ENCODE data around the gene UBASH3A.

DNA sequence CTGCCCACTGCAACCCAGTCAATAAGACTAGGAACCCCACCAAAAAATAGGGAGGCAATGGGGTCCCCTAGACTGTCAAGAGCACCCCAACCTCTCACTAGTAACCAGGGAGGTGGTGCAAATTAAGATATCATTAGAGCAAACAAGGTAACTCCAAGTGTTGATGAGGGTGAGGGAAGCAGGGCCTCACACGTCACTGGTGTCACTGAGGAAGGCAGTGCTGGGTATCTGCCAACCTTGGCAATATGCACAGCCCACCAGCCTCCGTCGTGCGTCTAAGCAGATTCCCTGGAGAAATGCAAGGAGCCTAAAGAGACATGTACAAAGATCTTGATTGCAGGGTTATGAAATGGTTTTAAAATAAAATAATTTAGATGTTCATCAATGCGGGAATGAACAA lies 3.8 kb downstream of the UBASH3A start:
- no peak for TF ChIP-seq EZH2 (IDR thresholded peaks at IDR 0.05; ENCODE audit: low read length)
- TF ChIP-seq, protein P1, sequence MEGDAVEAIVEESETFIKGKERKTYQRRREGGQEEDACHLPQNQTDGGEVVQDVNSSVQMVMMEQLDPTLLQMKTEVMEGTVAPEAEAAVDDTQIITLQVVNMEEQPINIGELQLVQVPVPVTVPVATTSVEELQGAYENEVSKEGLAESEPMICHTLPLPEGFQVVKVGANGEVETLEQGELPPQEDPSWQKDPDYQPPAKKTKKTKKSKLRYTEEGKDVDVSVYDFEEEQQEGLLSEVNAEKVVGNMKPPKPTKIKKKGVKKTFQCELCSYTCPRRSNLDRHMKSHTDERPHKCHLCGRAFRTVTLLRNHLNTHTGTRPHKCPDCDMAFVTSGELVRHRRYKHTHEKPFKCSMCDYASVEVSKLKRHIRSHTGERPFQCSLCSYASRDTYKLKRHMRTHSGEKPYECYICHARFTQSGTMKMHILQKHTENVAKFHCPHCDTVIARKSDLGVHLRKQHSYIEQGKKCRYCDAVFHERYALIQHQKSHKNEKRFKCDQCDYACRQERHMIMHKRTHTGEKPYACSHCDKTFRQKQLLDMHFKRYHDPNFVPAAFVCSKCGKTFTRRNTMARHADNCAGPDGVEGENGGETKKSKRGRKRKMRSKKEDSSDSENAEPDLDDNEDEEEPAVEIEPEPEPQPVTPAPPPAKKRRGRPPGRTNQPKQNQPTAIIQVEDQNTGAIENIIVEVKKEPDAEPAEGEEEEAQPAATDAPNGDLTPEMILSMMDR (optimal IDR thresholded peaks at IDR 0.05 in 1 of 3, IDR thresholded peaks at IDR 0.05 in 1 of 3, conservative IDR thresholded peaks at IDR 0.05 in 1 of 3; ENCODE audit: extremely low read depth in 1 of 3, insufficient read depth in 2 of 3, low read length in 3 of 3) = no peak
